GM19452 (cell line): Measurements from ENCODE around the gene RAD51AP2.
"Not testable (repeated sequence)": the region's sequence is repeated elsewhere in the genome, so short reads cannot be mapped to it uniquely, and the experiment has no call there.

Source experiments
- ATAC-seq: cut with Tn5 transposase; IDR thresholded peaks from one replicate; pipeline ENCODE4 v1.9.1; 2021; ENCODE audit not compliant: unreplicated experiment

Gene RAD51AP2

GRCh38 chr2:17518212-17519154, at the start of gene RAD51AP2:
Gene RAD51AP2, minus strand, starts transcription at chr2:17518440. Its CDS starts 25 bp downstream, at chr2:17518415.
- ATAC-seq: peak; percentile 75

- ATAC-seq: not testable (repeated sequence)
These were observed 47.5 kb upstream of the RAD51AP2 start for GRCh38 chr2:17565726-17566125.

- ATAC-seq: no peak
These were observed 40.6 kb upstream of the RAD51AP2 start for GRCh38 chr2:17558878-17559277.

GRCh38 chr2:17558053-17558452, 39.8 kb upstream of the RAD51AP2 start:
- ATAC-seq: no peak

DNA sequence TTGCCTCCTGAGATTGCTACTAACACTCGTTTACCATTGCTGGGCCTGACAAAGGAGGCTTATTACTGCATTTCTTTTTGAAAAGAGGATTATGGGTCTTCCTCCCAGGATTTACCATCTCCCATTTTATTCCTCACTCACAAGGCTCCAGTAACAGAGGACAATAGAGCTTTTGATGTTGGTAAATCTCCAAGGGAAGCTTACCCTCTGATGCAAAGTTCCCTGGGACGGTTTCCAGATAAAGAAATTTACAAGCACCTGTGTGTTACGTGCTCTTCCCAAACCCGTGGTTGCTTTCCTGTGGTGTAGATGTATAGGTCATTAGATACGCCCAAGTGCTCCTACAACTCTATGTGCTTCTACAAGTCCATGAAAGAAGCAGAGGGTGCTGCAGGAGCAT, 39.4 kb upstream of the RAD51AP2 start:
- ATAC-seq: no peak

DNA sequence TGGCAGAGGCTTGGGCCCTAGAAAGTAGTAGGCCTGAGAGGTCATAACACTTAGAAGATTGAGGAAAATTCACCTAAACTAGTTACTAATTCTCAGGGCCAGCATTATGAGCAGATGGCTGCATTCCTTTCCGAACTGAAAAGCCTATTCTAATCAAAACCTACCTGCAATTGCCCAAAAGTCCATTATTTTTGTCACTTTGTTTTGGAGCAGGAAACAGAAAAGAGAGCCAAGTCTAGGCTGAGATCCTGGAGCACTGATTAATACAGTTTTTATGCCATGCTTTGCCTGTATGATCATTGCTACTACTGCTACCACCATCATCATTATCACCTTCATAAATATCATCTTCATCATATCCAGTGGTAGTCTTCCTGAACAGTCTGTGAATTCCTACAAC, 36.9 kb upstream of the RAD51AP2 start:
- ATAC-seq: no peak

DNA sequence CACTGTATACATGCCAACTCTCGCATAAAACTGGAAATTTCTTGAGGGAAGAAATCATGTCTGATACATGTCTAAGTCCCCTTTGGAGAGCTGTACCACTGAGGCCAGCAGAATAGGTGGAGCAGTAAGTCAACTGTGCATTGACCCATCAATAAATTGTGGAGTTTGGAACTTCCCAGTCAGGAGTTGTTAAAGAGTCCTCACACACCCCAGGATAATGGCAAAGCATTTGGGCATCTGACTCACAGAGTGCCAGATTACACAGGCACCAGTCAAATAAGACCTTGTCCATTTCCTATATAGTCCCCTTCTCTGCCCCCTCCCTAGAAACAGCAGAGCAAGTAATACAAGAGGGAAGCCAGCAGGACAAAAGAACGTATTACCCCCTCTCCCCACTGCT, 32.7 kb upstream of the RAD51AP2 start:
- ATAC-seq: no peak

GRCh38 chr2:17547737-17548136, 29.5 kb upstream of the RAD51AP2 start:
- no peak for ATAC-seq

DNA sequence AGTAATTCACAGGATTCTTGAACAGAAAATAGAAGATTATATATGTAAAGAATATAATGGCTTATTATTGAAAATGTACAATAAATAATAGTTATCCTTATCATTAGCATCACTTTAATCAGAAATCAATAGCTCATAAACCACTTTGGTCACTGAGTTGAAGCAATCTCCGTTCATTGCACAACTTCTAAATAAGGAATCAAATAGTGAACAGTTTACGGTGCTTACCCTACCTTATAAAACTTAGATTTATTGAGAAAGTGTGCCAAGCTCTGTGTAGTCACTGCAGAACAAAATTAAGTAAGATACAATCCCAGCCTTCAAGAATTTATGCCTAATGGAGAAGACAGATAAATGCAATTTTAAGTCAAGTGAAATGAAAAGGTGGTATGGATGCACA, 29.0 kb upstream of the RAD51AP2 start:
- no peak for ATAC-seq

DNA sequence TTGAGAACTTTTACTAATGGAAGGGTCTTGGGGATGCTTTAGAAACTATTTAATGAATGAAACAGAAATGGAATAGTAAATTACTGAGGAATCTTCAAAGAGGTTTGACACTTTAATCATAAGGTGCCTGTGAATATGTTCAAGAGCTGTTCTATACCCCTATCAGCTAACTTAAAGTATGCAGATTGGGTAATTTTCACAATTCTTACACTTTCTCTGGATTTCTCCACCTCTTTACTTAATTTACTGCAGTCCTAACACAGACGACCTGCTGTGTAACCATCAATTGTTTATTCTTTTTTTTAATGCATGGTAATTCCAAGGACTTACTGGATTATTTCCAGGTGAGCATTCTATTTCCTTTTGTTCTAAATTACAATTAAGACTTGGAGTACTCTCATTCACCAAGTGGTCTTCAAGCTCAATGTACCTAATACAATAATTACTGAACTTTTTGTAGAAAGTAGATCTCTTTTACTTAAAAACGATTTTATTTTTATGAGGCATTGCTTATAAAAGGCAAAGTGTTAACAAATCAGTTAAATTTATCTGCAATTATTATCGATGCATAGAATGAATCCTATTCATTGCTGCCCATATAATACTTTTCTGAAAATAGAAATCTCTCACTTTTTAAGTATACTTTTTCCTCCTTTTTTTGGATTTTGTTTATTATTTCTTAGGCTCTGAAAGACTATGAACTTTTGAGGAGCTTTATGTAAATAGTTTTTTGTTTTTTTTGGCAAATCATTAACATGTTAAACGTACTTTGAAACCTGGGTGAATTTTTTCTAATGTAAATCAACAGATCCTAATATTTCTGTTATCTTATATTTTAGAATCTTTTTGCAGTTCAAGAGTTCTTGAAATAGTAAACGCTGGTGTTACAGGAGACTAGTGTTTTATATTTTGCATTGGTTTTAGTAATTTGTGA, 27.7 kb upstream of the RAD51AP2 start:
- no peak for ATAC-seq

- no peak for ATAC-seq
These were observed 26.0 kb upstream of the RAD51AP2 start for GRCh38 chr2:17544256-17544655.

- no peak for ATAC-seq
These were observed 25.6 kb upstream of the RAD51AP2 start for GRCh38 chr2:17543848-17544247.

DNA sequence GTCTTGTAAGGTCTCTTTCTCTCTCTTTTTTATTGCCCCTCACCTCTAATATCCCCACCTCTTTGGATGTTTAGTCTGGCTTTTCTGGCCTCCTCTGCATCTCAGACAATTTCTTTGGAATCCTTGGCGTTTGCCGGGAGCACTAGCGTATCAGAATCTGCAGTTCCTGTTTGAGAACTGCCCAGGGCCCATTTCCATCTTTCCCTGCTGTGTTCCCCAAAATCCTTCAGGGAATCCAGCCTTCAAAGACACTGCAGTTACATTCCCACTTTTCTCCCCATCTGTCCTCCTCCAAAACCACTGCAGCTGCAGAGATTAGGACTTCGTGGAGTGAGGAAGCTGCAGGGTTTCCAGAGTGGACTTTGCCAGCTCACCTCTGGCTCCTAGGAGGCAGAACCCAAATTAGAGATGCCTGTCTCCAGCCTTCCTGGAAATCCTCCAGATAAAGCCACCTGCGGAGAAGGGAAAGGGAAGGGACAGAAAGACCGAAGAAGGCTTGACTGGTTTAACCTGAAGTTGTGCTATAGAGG, 25.0 kb upstream of the RAD51AP2 start:
- no peak for ATAC-seq

DNA sequence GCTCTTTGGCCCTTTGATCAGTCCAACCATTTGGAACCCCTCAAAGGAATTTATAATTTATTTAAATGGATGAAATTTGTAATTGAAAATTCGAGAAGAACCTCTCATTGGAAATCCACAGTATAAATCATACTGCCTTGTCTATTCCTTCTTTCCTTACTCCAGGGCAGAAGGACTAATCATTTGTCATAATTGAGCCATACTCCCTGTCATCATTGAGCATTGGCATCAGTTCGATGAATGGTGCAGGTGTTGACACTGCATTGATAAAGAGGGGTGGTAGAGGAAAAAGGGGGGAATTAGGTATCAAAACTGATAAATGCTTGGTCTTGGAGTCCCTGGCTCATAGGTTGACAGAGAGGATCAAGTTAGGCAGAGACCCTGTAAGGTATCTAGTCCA, 24.2 kb upstream of the RAD51AP2 start:
- ATAC-seq: no peak

DNA sequence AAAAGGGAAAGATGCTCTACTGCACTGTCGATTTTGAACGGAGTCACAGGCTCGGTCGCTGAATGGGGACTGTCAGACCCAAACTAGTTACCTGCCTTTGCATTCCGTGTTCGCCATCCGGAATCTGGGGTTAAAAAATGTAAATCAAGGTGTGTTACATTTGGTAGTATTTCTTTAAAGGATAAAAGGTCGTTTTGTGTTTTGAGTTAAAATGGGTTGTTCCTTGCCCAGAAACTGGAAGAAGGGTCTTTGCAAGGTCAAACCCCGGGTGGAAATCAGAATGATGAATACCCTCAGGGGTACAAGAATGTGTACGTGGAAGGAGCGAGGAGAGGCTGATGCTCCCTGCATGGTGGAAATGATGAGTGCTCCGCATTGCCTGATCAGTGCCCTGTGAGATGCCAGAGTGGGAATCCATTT, 23.3 kb upstream of the RAD51AP2 start:
- ATAC-seq: no peak

GRCh38 chr2:17540813-17541530, 22.7 kb upstream of the RAD51AP2 start:
- ATAC-seq: no peak

GRCh38 chr2:17540093-17540812, 22.0 kb upstream of the RAD51AP2 start, which contains the start of gene VSNL1:
Gene VSNL1, plus strand, starts transcription at chr2:17540696. Its CDS starts 51,379 bp downstream, at chr2:17592075.
- ATAC-seq: no peak

DNA sequence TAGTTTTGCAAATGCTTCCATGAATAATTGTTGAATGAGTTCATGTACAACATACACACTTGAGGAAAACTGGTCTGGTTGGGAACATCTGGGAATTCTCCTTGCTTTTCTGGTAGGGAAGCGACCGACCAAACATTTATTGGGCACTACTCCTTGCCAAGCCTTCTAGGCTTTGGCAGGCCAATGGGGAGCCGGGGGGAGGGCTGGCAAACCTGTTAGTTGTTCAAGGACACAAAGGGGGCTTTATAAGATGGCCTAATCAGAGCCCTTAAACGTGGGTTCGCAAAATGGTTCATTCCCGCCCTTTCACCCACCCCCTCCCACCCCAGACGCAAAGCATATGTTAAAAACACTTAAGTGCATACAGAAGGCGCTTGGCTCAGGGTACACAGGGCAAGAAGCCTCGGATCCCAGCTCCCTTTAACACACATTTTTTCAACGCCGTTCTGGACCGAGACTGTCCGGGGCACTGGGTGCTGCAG, 21.4 kb upstream of the RAD51AP2 start:
- ATAC-seq: no peak

DNA sequence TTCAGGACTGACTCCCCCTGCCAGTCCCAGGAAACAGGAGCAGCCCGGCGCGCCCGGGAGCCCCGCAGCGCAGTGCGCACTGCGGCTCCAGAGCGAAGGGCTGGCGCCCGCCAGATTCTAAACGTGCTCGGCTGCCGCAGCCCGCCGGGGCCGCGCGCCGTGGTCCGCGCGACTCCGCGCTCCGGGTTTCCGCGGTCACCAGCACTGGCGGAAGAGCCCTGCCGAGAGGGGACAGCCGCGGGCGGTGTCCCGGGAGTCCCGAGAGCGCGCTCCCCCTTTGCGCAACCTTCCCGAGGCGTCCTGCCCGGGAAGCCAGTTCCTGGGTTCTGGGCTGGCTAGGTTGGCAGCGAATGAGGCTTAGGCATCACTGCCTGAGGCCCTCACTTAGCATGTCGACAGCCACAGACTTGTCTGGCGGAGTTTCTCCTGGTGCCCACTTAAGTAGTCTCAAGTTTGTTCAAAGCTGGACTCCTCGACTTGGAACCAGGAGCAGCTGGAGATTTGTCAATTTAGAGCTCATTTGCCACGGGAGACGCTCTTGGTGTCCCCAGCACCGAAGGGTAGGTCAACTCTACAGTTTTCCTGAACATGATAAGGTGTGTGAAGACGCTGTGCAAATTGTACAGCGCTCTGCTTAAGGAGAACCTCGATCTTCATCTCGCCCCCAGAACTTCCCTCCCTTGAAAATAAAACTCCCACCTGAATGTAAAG, 20.8 kb upstream of the RAD51AP2 start:
- ATAC-seq: no peak
